Brain pericyte (primary cell): ENCODE data around the gene SH3RF3.
"Not testable (repeated sequence)": the region's sequence is repeated elsewhere in the genome, so short reads cannot be mapped to it uniquely, and the experiment has no call there.

Source experiments
- DNase-seq: peaks from one replicate; pipeline ENCODE4 v3.0.0-alpha.2; 2012; ENCODE audit warnings: low read depth, low spot score

SH3RF3 gene

DNA sequence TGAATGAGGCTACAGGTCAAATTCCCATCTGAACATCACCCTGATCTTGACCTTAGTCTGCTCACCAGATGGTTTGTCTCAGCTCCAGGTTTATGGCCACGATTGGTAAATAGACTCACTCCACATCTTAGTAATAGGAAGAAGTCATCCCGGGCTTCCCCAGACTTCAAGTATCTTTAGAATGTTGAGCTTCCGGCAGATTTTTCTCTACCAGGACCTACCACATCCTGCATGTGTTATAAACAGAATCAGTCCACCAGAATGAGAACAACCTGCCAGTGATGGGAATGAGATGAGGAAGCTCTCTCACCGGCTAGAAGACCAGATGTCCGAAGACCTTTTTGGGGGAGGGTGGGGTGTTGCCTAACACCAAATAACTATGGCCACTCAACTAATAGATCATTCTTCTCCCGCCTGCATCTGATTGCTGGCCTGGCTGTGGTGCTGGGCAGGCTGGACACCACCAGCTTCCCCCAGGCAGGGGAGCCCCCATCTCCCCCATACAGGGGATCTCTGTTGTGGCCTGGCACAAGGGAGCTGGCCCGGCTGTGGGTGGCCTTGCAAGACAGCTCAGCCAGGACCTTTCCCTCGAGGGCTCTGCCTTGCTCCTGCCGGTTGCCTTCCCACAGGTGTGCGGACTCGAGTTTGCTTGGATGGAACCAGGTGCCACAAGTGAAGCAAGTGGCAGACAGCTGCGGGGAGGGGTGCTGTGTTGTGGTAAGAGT, 88.5 kb downstream of the SH3RF3 start:
- no peak for DNase-seq

DNA sequence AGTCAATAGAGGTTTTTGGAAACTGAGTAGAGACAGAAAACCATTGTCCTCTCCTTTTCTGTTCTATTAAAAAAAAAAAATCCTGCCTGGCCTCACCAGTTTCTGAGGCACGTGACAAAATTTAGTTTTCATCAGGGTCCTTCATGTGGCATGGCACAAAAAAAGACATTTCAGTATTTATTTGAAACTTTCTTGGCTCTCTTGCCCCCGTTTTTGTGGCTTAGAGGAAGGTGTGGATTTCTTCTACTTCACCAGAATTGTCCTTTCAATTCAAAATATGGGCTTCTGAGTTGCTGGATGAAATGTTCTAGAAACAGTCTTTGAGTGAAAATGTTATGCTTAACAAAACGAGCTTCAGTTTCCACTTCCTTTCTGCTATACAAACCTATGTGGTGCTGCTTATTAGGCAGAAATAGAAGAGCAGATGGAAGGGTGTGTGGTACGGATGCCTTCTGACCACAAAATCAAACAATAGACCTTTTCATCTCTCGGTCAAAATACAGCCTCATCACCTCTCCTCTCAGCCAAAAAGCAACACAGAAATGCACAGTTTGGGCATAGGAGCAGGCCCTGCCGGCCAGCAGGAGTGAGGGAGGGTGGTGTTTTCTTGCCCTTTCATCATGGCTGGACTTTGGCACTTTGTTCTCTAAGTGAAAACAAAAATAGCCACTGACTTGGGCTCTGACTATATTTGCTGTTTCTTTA, 89.2 kb downstream of the SH3RF3 start:
- no peak for DNase-seq

DNA sequence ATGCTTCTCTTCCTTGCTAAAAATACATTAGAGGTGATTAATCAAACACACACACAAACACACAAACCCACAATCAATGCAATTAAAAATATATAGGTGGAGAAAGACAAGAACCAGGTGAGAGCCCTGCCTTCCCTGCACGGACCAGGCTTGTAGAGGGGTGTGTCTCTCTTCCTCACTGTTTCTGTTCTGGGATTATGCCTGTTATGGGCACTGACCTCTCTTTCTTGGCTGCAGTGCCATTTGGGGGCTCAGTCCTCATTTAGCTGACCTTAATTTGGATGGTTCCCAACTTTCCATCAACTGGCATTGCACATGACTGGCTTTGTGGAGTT, 89.8 kb downstream of the SH3RF3 start:
- no peak for DNase-seq

DNA sequence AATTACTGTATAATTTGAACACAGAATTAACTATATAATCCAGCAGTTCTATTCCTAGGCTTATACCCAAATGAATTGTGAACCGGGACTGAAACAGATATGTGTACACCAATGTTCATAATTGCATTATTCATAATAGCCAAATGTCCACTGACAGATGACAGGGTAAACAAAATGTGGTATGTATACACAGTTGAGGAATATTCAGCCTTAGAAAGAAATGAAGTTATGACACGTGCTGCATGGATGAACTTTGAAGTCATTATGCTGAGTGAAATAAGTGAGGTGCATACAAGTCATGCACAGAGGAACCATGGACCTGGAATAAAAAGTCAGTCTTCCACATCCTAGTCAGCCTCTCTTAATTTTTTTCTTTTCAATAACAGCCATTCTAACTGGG, 91.9 kb downstream of the SH3RF3 start:
- DNase-seq = no peak

DNA sequence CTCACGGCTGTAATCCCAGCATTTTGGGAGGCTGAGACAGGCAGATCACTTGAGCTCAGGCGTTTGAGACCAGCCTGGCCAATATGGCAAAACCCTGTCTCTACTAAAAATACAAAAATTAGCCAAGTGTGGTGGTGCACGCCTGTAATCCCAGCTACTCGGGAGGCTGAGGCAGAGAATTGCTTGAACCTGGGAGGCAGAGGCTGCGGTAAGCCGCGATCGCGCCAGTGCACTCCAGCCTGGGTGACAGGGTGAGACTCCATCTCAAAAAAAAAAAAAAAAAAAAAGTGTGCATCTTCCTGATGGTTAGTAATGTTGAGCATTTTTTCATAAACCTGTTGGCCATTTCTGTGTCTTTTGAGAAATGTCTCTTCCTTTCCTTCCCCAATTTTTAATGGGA, 92.3 kb downstream of the SH3RF3 start:
- not testable (repeated sequence) for DNase-seq

DNA sequence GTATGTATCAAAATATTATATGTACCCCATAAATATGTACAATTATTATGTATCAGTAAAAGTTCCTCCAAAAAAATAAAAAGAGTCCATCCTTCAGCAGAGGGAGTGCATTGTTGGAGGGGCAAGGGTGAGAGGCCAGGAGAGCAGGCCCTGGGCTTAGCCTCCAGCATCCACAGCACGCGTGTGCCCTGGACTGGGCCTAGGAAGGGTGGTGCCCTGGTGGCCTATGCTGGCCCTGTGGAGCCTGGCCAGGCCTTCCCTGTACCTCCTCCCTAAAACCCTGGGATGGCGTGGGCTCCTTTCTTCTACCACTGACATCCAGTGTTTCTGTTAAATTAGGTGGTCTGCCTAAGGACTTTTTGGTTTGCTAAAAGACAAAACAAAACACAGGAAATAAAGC, 93.4 kb downstream of the SH3RF3 start:
- no peak for DNase-seq

DNA sequence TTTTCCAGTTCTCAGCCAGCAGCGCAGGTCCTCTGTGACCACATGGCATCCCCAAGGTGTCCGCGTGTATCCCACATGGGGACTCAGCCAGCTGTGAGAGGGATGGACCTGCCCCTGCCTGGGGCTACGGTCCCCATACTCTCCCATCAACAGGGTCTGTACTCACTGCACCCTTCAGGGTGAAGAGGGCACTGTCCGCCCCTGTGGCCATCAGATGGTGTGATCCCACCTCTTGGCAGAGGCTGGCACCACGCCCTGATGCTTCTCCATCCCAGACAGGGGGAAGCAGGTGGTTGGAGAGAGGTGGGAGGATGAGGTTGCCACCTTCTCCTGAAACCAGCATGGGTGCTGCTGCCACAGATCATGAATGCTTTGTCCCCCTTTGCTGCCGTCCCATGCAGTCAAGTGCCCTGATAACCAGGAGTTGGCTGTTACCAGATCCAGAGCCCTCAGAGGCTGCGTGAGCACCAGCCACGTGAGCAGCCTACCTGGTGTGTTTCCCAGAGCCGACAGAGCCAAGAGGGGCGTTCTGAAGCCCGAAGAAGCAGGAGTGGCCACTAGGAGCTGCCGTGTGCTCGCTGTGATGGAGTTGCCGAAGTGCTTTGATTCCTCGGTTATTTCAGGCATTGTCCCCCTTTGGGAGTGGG, 93.9 kb downstream of the SH3RF3 start:
- DNase-seq = no peak

DNA sequence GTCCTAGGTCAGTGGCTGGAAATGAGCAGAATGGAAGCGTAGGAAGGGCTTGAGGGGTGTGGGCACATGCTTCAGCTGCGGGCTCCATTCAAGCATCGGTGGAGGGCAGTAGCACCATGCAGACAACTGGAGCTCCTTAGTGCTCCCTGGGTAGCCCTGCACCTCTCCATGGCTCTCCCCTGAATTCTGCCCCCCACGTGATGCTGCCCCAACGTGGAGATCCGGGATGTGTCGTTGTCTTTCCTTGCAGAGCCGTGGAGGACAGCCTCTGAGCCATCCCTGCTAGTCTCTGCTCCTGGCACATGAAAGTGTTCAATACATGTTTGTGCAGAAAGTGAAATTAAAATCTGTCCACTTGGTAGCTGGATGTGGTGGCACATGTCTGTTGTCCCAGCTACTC, 94.5 kb downstream of the SH3RF3 start:
- no peak for DNase-seq

DNA sequence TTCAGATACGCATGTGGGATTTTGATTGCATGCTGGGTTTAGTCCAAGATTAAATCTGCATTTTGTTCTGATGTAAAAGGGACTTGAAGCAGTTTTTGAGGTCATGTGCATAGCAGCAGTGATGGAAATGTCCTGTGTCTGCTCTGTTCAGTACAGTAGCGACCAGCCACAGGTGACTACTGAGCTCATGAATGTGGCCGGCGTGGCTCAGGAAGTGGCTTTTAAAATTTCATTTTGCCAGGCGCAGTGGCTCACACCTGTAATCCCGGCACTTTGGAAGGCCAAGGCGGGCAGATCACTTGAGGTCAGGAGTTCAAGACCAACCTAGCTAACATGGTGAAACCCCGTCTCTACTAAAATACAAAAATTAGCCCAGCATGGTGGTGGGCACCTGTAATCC, 95.3 kb downstream of the SH3RF3 start:
- not testable (repeated sequence) for DNase-seq

DNA sequence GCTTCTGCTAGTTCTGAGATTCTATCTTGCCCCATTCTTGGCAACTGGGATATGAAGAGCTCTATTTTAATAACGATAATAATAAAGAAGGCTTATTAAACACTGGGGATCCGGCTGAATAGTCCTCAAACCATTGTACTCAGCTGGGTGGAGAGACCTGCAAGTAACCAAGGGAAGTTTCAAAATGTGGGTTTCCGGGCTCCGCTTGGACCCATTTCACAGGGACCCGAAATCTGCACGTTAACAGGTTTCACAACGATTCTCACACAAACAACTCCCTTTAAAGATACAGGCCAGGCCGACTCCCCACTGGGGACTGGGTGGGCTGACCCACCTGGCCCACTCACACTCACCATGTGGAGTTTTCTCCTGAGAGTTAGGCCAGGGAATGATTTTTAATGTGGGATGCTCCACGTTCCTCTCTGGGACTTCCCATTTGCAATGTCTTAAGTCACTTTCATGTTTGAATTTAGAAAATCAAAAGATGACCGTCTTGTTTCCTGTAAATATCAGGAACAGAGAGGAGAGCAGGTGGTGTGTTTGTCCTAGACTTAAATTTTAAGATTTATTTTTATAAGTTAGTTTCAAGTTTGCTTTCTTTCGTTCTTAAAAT, 96.3 kb downstream of the SH3RF3 start:
- DNase-seq = no peak

DNA sequence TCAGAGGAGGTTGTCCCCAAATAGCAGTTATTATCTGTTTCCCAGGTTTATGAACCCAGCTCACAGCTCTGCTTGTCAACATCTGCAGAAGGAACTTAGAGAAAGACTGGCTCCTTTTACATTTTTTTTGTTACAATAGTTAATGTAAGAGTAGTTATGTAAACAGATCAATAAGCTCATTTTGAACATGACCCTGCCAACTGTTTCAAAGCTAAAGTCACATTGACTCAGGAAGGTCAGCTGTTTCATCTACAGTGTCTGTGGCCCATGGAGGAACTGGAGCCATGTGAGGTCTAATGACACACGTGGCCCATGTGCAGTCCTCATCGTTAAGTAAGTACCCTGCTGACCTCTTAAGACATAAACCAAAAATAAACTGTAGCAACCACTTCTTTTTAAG, 97.1 kb downstream of the SH3RF3 start:
- DNase-seq = no peak

DNA sequence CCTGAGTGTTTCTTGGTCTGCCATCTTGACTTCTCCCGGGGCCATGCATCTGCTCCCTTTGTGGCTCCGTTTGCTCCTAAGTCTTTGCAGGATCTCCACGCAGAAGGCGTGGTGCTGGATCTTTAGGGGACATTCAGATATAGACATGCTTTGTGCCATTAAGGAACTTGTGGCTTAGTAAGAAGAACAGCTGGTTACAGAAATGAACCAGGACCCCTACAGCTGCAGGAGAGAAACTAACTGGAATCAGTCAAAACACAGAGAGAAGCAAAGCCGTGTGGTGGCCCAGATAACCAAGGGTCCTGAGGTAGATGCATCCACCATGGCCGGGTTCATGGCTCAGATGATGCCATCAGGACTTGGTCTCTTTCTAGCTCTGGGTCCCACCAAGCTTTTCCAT, 97.6 kb downstream of the SH3RF3 start:
- DNase-seq = no peak

DNA sequence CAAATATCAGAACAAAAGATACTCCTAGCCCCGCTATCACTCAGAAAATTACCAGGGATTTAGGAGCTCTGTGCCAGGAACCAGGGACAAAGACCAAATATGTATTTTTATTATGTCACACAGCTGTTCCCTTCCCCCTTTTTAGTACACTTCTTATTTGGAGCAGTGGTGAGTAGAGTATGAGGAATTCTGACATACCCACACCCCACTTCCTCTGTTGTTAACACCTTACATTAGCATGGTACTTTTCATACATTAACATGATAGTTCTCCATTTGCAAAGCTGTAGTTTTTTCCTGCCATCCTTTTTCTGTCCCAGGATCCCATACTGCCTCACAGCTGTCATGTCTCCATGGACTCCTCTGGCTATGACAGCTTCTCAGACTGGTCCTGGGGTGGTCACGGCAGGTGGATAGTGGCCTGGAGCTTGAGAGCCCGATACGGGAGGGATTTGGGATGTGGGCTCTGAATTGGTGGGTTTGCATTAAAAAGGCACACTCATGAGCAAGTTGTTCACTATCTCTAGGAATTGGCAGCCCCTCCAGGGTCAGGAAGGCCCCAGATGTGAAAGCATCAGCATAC, 100.2 kb downstream of the SH3RF3 start:
- DNase-seq = no peak

DNA sequence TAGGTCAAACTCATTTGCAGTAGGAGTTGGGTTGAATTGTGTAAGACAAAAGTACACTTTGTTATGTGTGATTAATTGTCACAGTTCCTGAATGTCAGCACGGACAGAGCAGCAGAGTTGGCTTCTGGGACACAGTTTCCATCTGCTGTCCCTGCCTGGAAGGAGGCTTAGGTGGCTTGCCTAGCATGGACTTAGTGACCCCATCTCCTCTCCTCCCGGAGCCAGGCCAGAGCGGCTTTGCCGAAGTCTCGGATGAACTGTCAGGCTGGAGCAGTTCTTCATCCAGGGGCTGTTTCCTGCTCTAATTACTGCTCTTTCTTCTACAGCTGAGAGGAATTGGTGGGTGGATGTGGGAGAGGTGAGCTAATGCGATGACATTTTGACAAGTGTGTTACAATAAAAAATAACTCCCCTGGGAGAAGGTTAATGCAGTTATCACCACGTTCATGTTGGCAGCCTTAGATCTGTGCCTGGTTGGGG, 102.0 kb downstream of the SH3RF3 start:
- no peak for DNase-seq

DNA sequence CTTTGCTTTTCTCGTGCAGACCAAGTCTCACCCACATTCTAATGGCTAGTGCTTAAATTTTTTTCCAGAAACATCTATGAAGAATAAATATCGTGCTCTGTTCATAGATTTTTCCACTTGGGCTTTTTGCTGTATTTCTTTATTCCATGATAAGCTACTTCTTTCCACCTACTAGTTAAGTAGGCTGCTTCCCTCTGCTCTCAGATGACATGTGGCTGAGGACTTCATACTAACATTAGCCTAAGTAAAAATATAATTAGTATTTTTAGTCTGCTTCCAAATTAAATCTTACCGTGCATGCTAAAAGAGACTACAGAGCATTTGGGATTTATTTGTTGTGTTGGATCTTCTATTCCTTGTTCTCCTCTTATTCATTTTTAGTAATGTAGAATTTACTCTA, 102.4 kb downstream of the SH3RF3 start:
- DNase-seq = no peak

DNA sequence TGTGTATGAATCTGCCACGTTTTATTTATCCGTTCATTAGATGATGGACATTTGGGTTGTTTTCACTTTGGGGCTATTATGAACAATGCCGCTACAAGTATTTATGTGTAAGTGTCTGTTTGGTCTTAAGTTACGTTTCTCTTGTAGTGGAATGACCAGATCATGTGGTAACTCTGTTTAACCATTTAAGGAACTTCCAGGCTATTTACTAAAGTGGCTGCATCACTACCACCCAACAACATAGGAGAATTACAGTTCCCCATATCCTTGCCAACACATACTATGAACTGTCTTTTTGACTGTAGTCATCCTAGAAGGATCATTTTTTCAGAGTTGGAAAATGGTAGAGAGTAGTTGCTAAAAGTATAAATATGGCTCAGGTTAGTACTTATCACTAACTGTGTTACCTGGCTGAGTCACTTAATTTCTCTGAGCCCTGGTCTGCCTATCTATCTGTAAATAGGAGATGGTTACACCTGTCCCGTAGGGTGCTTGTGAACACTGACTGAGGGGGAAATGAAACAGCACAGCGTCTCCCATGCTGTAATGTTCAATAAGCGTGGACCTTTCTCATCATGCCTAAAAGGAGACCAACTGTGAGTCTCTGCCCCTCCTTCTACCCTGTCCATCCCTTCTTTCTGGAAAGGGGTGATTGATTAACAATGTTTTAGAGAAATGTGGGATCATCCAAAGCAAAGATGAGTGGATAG, 103.1 kb downstream of the SH3RF3 start:
- no peak for DNase-seq

DNA sequence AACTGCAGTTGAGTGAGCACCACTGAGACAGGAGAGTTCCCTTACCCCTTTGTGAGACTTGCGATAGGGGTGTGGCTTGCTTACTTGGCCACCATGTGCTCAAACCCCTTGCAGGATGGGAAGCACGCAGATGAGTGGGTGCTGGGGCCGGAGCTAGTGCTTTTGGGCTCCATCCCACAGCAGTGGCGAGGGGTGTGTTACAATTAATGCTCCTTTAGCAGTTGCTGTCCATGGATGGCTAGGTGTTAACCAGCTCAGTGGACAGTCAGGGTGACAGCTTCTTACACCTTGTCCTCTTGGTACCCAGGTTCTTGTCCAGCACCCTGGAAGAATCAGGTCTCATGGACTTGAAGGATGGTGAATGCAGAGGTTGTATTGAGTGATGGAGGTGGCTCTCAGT, 103.9 kb downstream of the SH3RF3 start:
- no peak for DNase-seq

DNA sequence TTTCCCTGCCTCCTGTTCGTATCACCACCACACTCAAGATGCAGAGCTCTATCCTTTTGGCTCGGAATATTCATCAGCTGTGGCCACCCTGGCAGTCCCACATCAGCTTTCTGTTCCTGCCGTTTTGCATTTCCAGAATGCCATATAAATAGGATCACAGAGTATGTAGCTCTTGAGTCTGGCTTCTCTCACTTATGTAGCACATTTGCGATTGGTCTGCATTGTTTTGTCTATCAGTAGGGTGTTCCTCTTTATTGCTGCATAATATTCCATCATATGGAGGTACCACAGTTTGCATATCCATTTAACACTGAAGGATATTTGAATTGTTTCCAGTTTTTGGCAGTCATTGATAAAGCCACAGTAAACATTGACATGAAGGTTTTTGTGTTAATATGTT, 104.6 kb downstream of the SH3RF3 start:
- no peak for DNase-seq

DNA sequence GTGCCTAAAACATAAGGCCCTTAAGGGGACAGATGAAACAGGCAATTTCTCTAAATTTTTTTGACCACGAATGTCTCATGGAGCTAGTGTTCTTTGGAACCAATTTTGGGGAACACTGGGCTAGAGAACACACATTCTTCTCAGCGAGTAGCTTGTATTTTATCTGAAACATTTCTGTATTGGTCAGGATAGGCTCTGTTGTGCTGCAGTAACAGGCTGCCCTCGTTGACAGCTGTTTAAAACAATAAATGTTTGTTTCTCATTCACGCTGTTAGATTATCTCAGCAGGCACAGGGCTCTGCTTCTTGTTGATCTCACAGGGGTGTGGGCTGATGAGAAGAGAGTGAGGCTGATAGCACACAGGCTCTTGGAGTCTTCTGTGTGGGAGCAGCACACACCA, 105.3 kb downstream of the SH3RF3 start:
- no peak for DNase-seq

DNA sequence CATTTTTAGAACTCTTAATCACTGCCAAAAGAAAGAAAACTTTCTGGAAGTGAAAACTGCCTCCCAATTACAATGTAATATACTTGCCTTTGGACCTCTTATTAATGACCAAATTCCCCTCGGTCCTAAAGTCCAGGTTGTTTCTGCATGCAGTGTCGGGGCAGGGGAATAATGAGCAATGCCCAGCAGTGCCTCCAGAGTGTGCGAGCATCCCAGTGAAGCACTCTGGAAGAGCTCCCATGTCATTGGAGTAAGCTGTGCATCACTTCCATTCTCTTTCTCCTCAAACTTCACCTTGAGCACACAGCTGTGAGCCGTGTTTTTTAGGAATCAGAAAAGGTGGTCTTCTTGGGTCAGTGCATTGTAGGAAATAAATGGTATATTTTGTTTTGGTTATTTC, 107.1 kb downstream of the SH3RF3 start:
- DNase-seq = no peak

DNA sequence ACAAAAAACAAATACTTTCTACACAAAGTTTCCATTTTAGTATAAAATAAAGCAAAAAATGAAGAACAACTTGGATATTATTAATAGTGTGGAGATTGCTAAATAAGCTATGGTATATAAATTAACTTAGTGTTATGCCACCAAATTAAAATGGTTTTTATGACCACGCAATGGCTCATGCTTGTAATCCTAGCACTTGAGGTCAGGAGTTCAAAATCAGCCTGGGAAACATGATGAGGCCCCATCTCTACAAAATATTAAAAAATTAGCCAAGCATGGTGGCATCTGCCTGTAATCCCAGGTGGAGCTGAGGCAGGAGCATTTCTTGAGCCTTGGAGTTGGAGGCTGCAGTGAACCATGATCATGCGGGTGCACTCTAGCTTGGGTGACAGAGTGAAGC, 108.8 kb downstream of the SH3RF3 start:
- DNase-seq = no peak

DNA sequence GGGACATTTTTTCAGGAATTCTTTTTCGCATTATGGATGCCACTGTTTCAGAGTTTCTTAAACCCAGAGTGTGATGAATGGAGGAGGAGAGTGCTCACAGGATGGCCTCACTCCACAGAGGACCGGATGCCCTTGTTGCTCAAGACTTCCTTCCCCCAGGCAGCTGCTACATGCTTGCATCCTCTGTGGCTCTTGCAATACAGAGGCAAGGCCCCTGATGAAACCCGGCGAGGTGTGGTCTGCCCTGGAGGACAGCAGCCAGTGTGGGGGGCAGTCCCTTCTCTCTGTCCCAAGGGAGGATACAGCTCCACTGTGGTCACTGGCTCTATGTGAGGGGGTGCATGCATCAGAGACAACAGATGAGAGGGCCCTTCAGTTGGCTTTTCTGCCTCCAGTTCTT, 109.6 kb downstream of the SH3RF3 start:
- DNase-seq = no peak
